ENCODE results near the gene CHEK1. TPM values are rescaled to one million over a fixed set of nuclear protein-coding genes. Genes with fewer than 3 reads are reported as not detected.
"Not testable (repeated sequence)": the region's sequence is repeated elsewhere in the genome, so short reads cannot be mapped to it uniquely, and the experiment has no call there.

The CHEK1 gene
- total RNA-seq, 4 donors from 2014 or later: 0.94 to 3.0 (median 2.2) TPM

GRCh38 chr11:125701858-125702621 is 77.1 kb downstream of the CHEK1 start:
- no peak overlapping the region for H3K27ac ChIP-seq
- ATAC-seq: no peak
- WGBS, 2 donors (ENCODE audit: low coverage in 1 of 2): 33 to 50% methylated on average over 1 to 2 of the region's 6 CpGs
- H3K4me1 ChIP-seq: no peaks in the 10 kb centered on the region
- no peaks in the 10 kb centered on the region for H3K36me3 ChIP-seq
- H3K27me3 ChIP-seq: no peaks in the 10 kb centered on the region
- no peak for TF ChIP-seq POLR2A (IDR thresholded peaks at IDR 0.05)
- no peak for TF ChIP-seq POLR2AphosphoS5 (IDR thresholded peaks at IDR 0.05)
- TF ChIP-seq, protein P1, sequence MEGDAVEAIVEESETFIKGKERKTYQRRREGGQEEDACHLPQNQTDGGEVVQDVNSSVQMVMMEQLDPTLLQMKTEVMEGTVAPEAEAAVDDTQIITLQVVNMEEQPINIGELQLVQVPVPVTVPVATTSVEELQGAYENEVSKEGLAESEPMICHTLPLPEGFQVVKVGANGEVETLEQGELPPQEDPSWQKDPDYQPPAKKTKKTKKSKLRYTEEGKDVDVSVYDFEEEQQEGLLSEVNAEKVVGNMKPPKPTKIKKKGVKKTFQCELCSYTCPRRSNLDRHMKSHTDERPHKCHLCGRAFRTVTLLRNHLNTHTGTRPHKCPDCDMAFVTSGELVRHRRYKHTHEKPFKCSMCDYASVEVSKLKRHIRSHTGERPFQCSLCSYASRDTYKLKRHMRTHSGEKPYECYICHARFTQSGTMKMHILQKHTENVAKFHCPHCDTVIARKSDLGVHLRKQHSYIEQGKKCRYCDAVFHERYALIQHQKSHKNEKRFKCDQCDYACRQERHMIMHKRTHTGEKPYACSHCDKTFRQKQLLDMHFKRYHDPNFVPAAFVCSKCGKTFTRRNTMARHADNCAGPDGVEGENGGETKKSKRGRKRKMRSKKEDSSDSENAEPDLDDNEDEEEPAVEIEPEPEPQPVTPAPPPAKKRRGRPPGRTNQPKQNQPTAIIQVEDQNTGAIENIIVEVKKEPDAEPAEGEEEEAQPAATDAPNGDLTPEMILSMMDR (IDR thresholded peaks at IDR 0.05): no peak
- no peak for TF ChIP-seq EP300 (IDR thresholded peaks at IDR 0.05)
- H3K4me3 ChIP-seq: no peak overlapping the region
- H3K9me3 ChIP-seq: peaks cover 0 to 5% (median 0%) of the 10 kb centered on the region in 3 donors

GRCh38 chr11:125704686-125705085 is 79.7 kb downstream of the CHEK1 start:
- ATAC-seq, H3K27ac ChIP-seq, H3K4me3 ChIP-seq, H3K36me3 ChIP-seq, H3K4me1 ChIP-seq, H3K27me3 ChIP-seq: not testable (repeated sequence)
- no CpG with 5 or more reads among the region's 24 CpGs for WGBS, 2 donors (ENCODE audit: low coverage in 1 of 2)
- peaks cover 0 to 20% (median 0%) of the 10 kb centered on the region in 3 donors for H3K9me3 ChIP-seq

GRCh38 chr11:125720781-125721180 is 95.8 kb downstream of the CHEK1 start:
- no peak for ATAC-seq
- Histone ChIP-seq H3K27me3 (no peaks in the 10 kb centered on the region), H3K36me3 (no peaks in the 10 kb centered on the region), H3K4me3 (no peak overlapping the region), H3K27ac (no peak overlapping the region), H3K4me1 (no peaks in the 10 kb centered on the region), H3K9me3 (peaks cover 0 to 14% (median 0%) of the 10 kb centered on the region in 3 donors)
- 70 to 87% methylated on average over 2 to 6 of the region's 6 CpGs for WGBS, 2 donors (ENCODE audit: low coverage in 1 of 2)
- TF ChIP-seq POLR2A (IDR thresholded peaks at IDR 0.05): no peak
- TF ChIP-seq EP300 (IDR thresholded peaks at IDR 0.05): no peak
- TF ChIP-seq, protein P1 (IDR thresholded peaks at IDR 0.05): no peak
- no peak for TF ChIP-seq POLR2AphosphoS5 (IDR thresholded peaks at IDR 0.05)

- H3K4me3 ChIP-seq: no peak overlapping the region
- no peak for ATAC-seq
- H3K9me3 ChIP-seq: no peaks in the 10 kb centered on the region
- no peaks in the 10 kb centered on the region for H3K4me1 ChIP-seq
- no peak overlapping the region for H3K27ac ChIP-seq
- no peaks in the 10 kb centered on the region for H3K36me3 ChIP-seq
- WGBS, 2 donors (ENCODE audit: low coverage in 1 of 2): 88 to 100% methylated on average over 1 of the region's 1 CpG
- no peaks in the 10 kb centered on the region for H3K27me3 ChIP-seq
- TF ChIP-seq POLR2A (IDR thresholded peaks at IDR 0.05) (no peak), EP300 (IDR thresholded peaks at IDR 0.05) (no peak), POLR2AphosphoS5 (IDR thresholded peaks at IDR 0.05) (no peak)
- TF ChIP-seq, protein P1 (IDR thresholded peaks at IDR 0.05): no peak
Measured at GRCh38 chr11:125724125-125724524, 99.2 kb downstream of the CHEK1 start.

Small RNAs within 50 kb of the gene (small RNA-seq; reads per million reads assigned to genes)
- 0 reads per million in 4 donors for gene RNU2-35P

Other genes with a start within 250 kb of the CHEK1 start
- 10 to 100 TPM; 37.6 to 96.6 (median 66.5) TPM for gene FEZ1, start 128.9 kb upstream of the CHEK1 start, total RNA-seq
- gene EI24, start 55.7 kb upstream of the CHEK1 start, total RNA-seq: 10 to 100 TPM; 62.2 to 86.0 (median 83.0) TPM
- 10 to 100 TPM; 58.2 to 71.4 (median 60.9) TPM for gene STT3A, start 32.3 kb upstream of the CHEK1 start, total RNA-seq
- gene ACRV1, start 55.7 kb downstream of the CHEK1 start, total RNA-seq: not detected
- gene PATE1, start 121.1 kb downstream of the CHEK1 start, total RNA-seq: under 1 TPM in 1 of 4 donors, not detected in 3; 0.27 TPM
- gene PATE2, start 153.7 kb downstream of the CHEK1 start, total RNA-seq: under 1 TPM in 1 of 4 donors, not detected in 3; 0.13 TPM
- not detected for gene PATE3, start 163.0 kb downstream of the CHEK1 start, total RNA-seq
- not detected for gene PATE4, start 208.2 kb downstream of the CHEK1 start, total RNA-seq